ENCODE measurements around the gene TREH. TPM values are rescaled to one million over a fixed set of nuclear protein-coding genes. Genes with fewer than 3 reads are reported as not detected.
"Not testable (repeated sequence)": the region's sequence is repeated elsewhere in the genome, so short reads cannot be mapped to it uniquely, and the experiment has no call there.

Gene TREH
- total RNA-seq, 4 donors from 2014 or later: not detected

GRCh38 chr11:118688851-118689502 lies 9.5 kb upstream of the TREH start:
- TF ChIP-seq EP300 (IDR thresholded peaks at IDR 0.05) (no peak), POLR2AphosphoS5 (IDR thresholded peaks at IDR 0.05) (no peak), CTCF (IDR thresholded peaks at IDR 0.05) (no peak), POLR2A (IDR thresholded peaks at IDR 0.05; ENCODE audit: low read depth) (no peak)
- Histone ChIP-seq H3K27ac (replicated peaks in 1 of 4) (peak overlapping the region; percentile 70 to 82 (median 75)), H3K4me3 (peak overlapping the region in 3 of 4 donors; percentile 50 to 53 (median 52)), H3K36me3 (no peaks in the 10 kb centered on the region), H3K4me1 (peaks cover 14 to 23% (median 21%) of the 10 kb centered on the region in 4 donors), H3K9me3 (no peaks in the 10 kb centered on the region), H3K27me3 (no peaks in the 10 kb centered on the region)
- no peak for DNase-seq (ENCODE audit: extremely low spot score)
- 92% methylated on average over 12 of the region's 41 CpGs for WGBS
- intact Hi-C loops (cut with DNase I): loop anchor here (2.0 kb wide), 1 partner anchor 268 kb away; the partner anchor contains the start of gene UPK2

- WGBS: 83% methylated on average over 10 of the region's 10 CpGs
- not testable (repeated sequence) for H3K36me3 ChIP-seq; H3K27ac ChIP-seq (replicated peaks in 1 of 4); H3K27me3 ChIP-seq; H3K4me3 ChIP-seq; DNase-seq (ENCODE audit: extremely low spot score); H3K9me3 ChIP-seq
- intact Hi-C loops (cut with DNase I): loop anchor here (2.0 kb wide), 1 partner anchor 268 kb away; the partner anchor contains the start of gene UPK2
- H3K4me1 ChIP-seq: peaks cover 14 to 23% (median 21%) of the 10 kb centered on the region in 4 donors
Observed at GRCh38 chr11:118688339-118688738, 8.9 kb upstream of the TREH start.

- Histone ChIP-seq H3K36me3 (no peaks in the 10 kb centered on the region), H3K27me3 (no peaks in the 10 kb centered on the region), H3K27ac (replicated peaks in 1 of 4) (no peak overlapping the region), H3K9me3 (no peaks in the 10 kb centered on the region), H3K4me3 (no peak overlapping the region), H3K4me1 (peaks cover 14 to 23% (median 21%) of the 10 kb centered on the region in 4 donors)
- DNase-seq (ENCODE audit: extremely low spot score): no peak
- intact Hi-C loops (cut with DNase I): loop anchor here (2.0 kb wide), 1 partner anchor 269 kb away; the partner anchor contains the start of gene UPK2
- WGBS: 94% methylated on average over 3 of the region's 5 CpGs
- TF ChIP-seq EP300 (IDR thresholded peaks at IDR 0.05) (no peak), POLR2A (IDR thresholded peaks at IDR 0.05; ENCODE audit: low read depth) (no peak), POLR2AphosphoS5 (IDR thresholded peaks at IDR 0.05) (no peak), CTCF (IDR thresholded peaks at IDR 0.05) (no peak)
Observed at GRCh38 chr11:118687906-118688305, 8.5 kb upstream of the TREH start.

- H3K4me1 ChIP-seq: peaks cover under 1 to 5% (median 2%) of the 10 kb centered on the region in 4 donors
- intact Hi-C loops (cut with DNase I): no loop called here
- TF ChIP-seq EP300 (IDR thresholded peaks at IDR 0.05) (no peak), POLR2A (IDR thresholded peaks at IDR 0.05; ENCODE audit: low read depth) (no peak), POLR2AphosphoS5 (IDR thresholded peaks at IDR 0.05) (no peak), CTCF (IDR thresholded peaks at IDR 0.05) (no peak)
- DNase-seq (ENCODE audit: extremely low spot score): no peak
- no peak overlapping the region for H3K4me3 ChIP-seq
- 89% methylated on average over 2 of the region's 2 CpGs for WGBS
- no peaks in the 10 kb centered on the region for H3K9me3 ChIP-seq
- H3K27ac ChIP-seq (replicated peaks in 1 of 4): no peak overlapping the region
- H3K36me3 ChIP-seq: no peaks in the 10 kb centered on the region
- H3K27me3 ChIP-seq: no peaks in the 10 kb centered on the region
Observed at GRCh38 chr11:118684187-118684586, 4.7 kb upstream of the TREH start.

GRCh38 chr11:118682939-118683338 lies 3.5 kb upstream of the TREH start:
- H3K4me3 ChIP-seq; H3K27me3 ChIP-seq; H3K36me3 ChIP-seq; intact Hi-C loops (cut with DNase I); H3K4me1 ChIP-seq; DNase-seq (ENCODE audit: extremely low spot score); H3K9me3 ChIP-seq; H3K27ac ChIP-seq (replicated peaks in 1 of 4): not testable (repeated sequence)
- 71% methylated on average over 6 of the region's 6 CpGs for WGBS

- Histone ChIP-seq H3K36me3 (no peaks in the 10 kb centered on the region), H3K27me3 (no peaks in the 10 kb centered on the region), H3K9me3 (no peaks in the 10 kb centered on the region), H3K4me3 (no peak overlapping the region), H3K27ac (replicated peaks in 1 of 4) (no peak overlapping the region), H3K4me1 (peaks cover 0 to 5% (median 2%) of the 10 kb centered on the region in 4 donors)
- WGBS: 100% methylated on average over 1 of the region's 1 CpG
- intact Hi-C loops (cut with DNase I): no loop called here
- DNase-seq (ENCODE audit: extremely low spot score): no peak
- TF ChIP-seq POLR2AphosphoS5 (IDR thresholded peaks at IDR 0.05): no peak
- no peak for TF ChIP-seq EP300 (IDR thresholded peaks at IDR 0.05)
- TF ChIP-seq CTCF (IDR thresholded peaks at IDR 0.05): no peak
- no peak for TF ChIP-seq POLR2A (IDR thresholded peaks at IDR 0.05; ENCODE audit: low read depth)
Observed at GRCh38 chr11:118682372-118682771, 2.9 kb upstream of the TREH start.

GRCh38 chr11:118678908-118679307 lies 542 bp downstream of the TREH start:
- H3K36me3 ChIP-seq; H3K27me3 ChIP-seq; intact Hi-C loops (cut with DNase I); DNase-seq (ENCODE audit: extremely low spot score); H3K27ac ChIP-seq (replicated peaks in 1 of 4); H3K9me3 ChIP-seq; H3K4me1 ChIP-seq; H3K4me3 ChIP-seq: not testable (repeated sequence)
- 47% methylated on average over 11 of the region's 11 CpGs for WGBS

Data from esophagus muscularis mucosa (tissue), 4 donors.